OCI-LY1 (cell line): Measurements from ENCODE around the gene SLCO3A1.

Experiments used
- H2AFZ ChIP-seq: fragments of 200-600 bp; sonication (generic), shearing (Covaris generic); 2 replicates; pipeline ENCODE4 v1.6.0; 2014; ENCODE audit warnings: antibody characterized with exemption, mild to moderate bottlenecking, low read length
- H3F3A ChIP-seq: fragments of 200-600 bp; sonication (generic), shearing (Covaris generic); 2 replicates; pipeline ENCODE4 v1.6.0; 2014; ENCODE audit warnings: mild to moderate bottlenecking, antibody characterized with exemption, low read length, moderate library complexity; ENCODE audit not compliant: insufficient read depth
- H3K27ac ChIP-seq: fragments of 200-600 bp; sonication (generic); 2 replicates; pipeline ENCODE4 v1.5.1; 2014; ENCODE audit warnings: low read length, mixed run types, mild to moderate bottlenecking, low read depth; ENCODE audit not compliant: poor library complexity, severe bottlenecking
- H3K27me3 ChIP-seq: fragments of 200-600 bp; sonication (generic); 2 replicates; pipeline ENCODE4 v1.6.0; 2014; ENCODE audit warnings: antibody characterized with exemption, mild to moderate bottlenecking, low read length, moderate library complexity; ENCODE audit not compliant: insufficient read depth
- H3K36me3 ChIP-seq: fragments of 200-600 bp; sonication (generic); 2 replicates; pipeline ENCODE4 v1.6.1; 2014; ENCODE audit warnings: mild to moderate bottlenecking, antibody characterized with exemption, low read length, moderate library complexity, mixed read lengths; ENCODE audit not compliant: insufficient read depth
- H3K4me1 ChIP-seq: fragments of 200-600 bp; sonication (generic); 2 replicates; pipeline ENCODE4 v1.5.1; 2014; ENCODE audit warnings: mild to moderate bottlenecking, low read length, moderate library complexity; ENCODE audit not compliant: insufficient read depth, severe bottlenecking
- H3K4me2 ChIP-seq: fragments of 200-600 bp; sonication (generic), shearing (Covaris generic); 2 replicates; pipeline ENCODE4 v1.6.1; 2014; ENCODE audit warnings: low read length
- H3K4me3 ChIP-seq: fragments of 200-600 bp; sonication (generic); 2 replicates; pipeline ENCODE4 v1.5.1; 2014; ENCODE audit warnings: low read length, low read depth, mild to moderate bottlenecking, mixed read lengths; ENCODE audit not compliant: poor library complexity, severe bottlenecking
- H3K79me2 ChIP-seq: fragments of 200-600 bp; shearing (Covaris generic); 2 replicates; pipeline ENCODE4 v1.6.1; 2016; ENCODE audit warnings: mixed run types, low read length, mixed read lengths; ENCODE audit not compliant: insufficient read depth
- H3K9ac ChIP-seq: fragments of 200-600 bp; sonication (generic), shearing (Covaris generic); 2 replicates; pipeline ENCODE4 v1.6.1; 2014; ENCODE audit warnings: mild to moderate bottlenecking, low read length, mixed read lengths
- H3K9me2 ChIP-seq: fragments of 200-600 bp; sonication (generic), shearing (Covaris generic); 2 replicates; pipeline ENCODE4 v1.6.1; 2014; ENCODE audit warnings: low read depth, mild to moderate bottlenecking, low read length, mixed read lengths
- H3K9me3 ChIP-seq: fragments of 200-600 bp; shearing (Covaris generic); 2 replicates; pipeline ENCODE4 v1.6.1; 2014; ENCODE audit warnings: low read length, mixed read lengths
- H4K20me1 ChIP-seq: fragments of 200-600 bp; sonication (generic), shearing (Covaris generic); 2 replicates; pipeline ENCODE4 v1.6.0; 2016; ENCODE audit warnings: mild to moderate bottlenecking, low read length; ENCODE audit not compliant: insufficient read depth
- CTCF ChIP-seq: fragments of 200-600 bp; sonication (generic), shearing (Covaris generic); IDR thresholded peaks from 2 replicates; pipeline ENCODE4 v1.5.1; 2017; ENCODE audit warnings: mild to moderate bottlenecking, antibody characterized with exemption, low read length, moderate library complexity, mixed read lengths
- EZH2 ChIP-seq: fragments of 200-600 bp; sonication (generic), shearing (Covaris generic); IDR thresholded peaks from 2 replicates; pipeline ENCODE4 v1.8.0; 2017; ENCODE audit warnings: borderline replicate concordance, mixed run types, mild to moderate bottlenecking, antibody characterized with exemption, low read length, moderate library complexity, mixed read lengths

SLCO3A1 gene

GRCh38 chr15:91874992-91875660 is 21.6 kb downstream of the SLCO3A1 start:
- Histone ChIP-seq H3F3A (no peaks in the 10 kb centered on the region), H3K27me3 (no peaks in the 10 kb centered on the region), H3K4me2 (no peak overlapping the region), H3K79me2 (no peaks in the 10 kb centered on the region), H3K4me3 (no peak overlapping the region), H3K9me3 (no peaks in the 10 kb centered on the region), H3K4me1 (no peaks in the 10 kb centered on the region), H3K9ac (no peak overlapping the region), H2AFZ (no peak overlapping the region), H4K20me1 (no peaks in the 10 kb centered on the region), H3K9me2 (no peaks in the 10 kb centered on the region), H3K27ac (no peak overlapping the region), H3K36me3 (no peaks in the 10 kb centered on the region)
- TF ChIP-seq EZH2 = no peak
- TF ChIP-seq CTCF = no peak

- Histone ChIP-seq H3K79me2 (no peaks in the 10 kb centered on the region), H3K27me3 (no peaks in the 10 kb centered on the region), H3K4me2 (no peak overlapping the region), H3K36me3 (no peaks in the 10 kb centered on the region), H3K27ac (no peak overlapping the region), H2AFZ (no peak overlapping the region), H3K9ac (no peak overlapping the region), H3K9me2 (no peaks in the 10 kb centered on the region), H3K4me1 (no peaks in the 10 kb centered on the region), H3F3A (no peaks in the 10 kb centered on the region), H3K4me3 (no peak overlapping the region), H4K20me1 (no peaks in the 10 kb centered on the region), H3K9me3 (no peaks in the 10 kb centered on the region)
- no peak for TF ChIP-seq EZH2
- no peak for TF ChIP-seq CTCF
These were observed 22.7 kb downstream of the SLCO3A1 start for GRCh38 chr15:91876187-91876586.

GRCh38 chr15:91878319-91878870 is 24.9 kb downstream of the SLCO3A1 start:
- Histone ChIP-seq H3K27ac (no peak overlapping the region), H3K36me3 (no peaks in the 10 kb centered on the region), H3K4me2 (no peak overlapping the region), H3K27me3 (no peaks in the 10 kb centered on the region), H4K20me1 (no peaks in the 10 kb centered on the region), H3K4me3 (no peak overlapping the region), H3K79me2 (no peaks in the 10 kb centered on the region), H3K4me1 (no peaks in the 10 kb centered on the region), H3F3A (no peaks in the 10 kb centered on the region), H3K9ac (no peak overlapping the region), H2AFZ (no peak overlapping the region), H3K9me2 (no peaks in the 10 kb centered on the region), H3K9me3 (no peaks in the 10 kb centered on the region)
- TF ChIP-seq CTCF (no peak), EZH2 (no peak)
